ENCODE data around the gene STPG4. TPM values are rescaled to one million over a fixed set of nuclear protein-coding genes. Genes with fewer than 3 reads are reported as not detected.

The STPG4 gene
- total RNA-seq, 1 experiment from 2014 or later, result 10.6 TPM

GRCh38 chr2:47127862-47128543 lies 27.1 kb downstream of the STPG4 start:
- Histone ChIP-seq H3K79me2 (ENCODE audit: insufficient read depth, low read length) (no peaks in the 10 kb centered on the region), H4K20me1 (ENCODE audit: insufficient read depth) (no peaks in the 10 kb centered on the region), H3K36me3 (ENCODE audit: control insufficient read depth in 1 of 2, insufficient read depth in 2 of 2, low read length in 2 of 2) (no peaks in the 10 kb centered on the region), H3K27me3 (ENCODE audit: insufficient read depth, low read length) (no peaks in the 10 kb centered on the region), H3K4me1 (ENCODE audit: control insufficient read depth in 1 of 2, insufficient read depth in 2 of 2, low read length in 2 of 2) (no peaks in the 10 kb centered on the region), H3K4me3 (replicated peaks in 1 of 2; ENCODE audit: low read depth in 1 of 2, low read length in 2 of 2) (no peak overlapping the region), H2AFZ (ENCODE audit: low read depth, low read length, poor library complexity, severe bottlenecking) (no peak overlapping the region), H3K9ac (ENCODE audit: low read length) (no peak overlapping the region), H3K9me3 (ENCODE audit: control insufficient read depth in 1 of 2, insufficient read depth in 1 of 2, low read depth in 1 of 2, low read length in 2 of 2) (no peaks in the 10 kb centered on the region), H3K4me2 (ENCODE audit: low read length) (no peak overlapping the region), H3K27ac (ENCODE audit: low read depth, low read length) (no peak overlapping the region), H3K9me2 (ENCODE audit: insufficient read depth) (no peaks in the 10 kb centered on the region)
- ChIA-PET POLR2A (no interaction called here), RAD21 (ENCODE audit: low non-redundant PET in 1 of 2, low total read pairs in 2 of 2, uncharacterized antibody in 2 of 2, unreplicated experiment in 2 of 2) (no interaction called here), CTCF (no interaction called here)
- no TSS peak for BruUV-seq (replicated peaks)
- DNase-seq (ENCODE audit: low read depth, low spot score) (no peak), ATAC-seq (no peak)
- intact Hi-C loops (cut with micrococcal nuclease), result no loop called here
- TF ChIP-seq YY1 (IDR thresholded peaks at IDR 0.05; ENCODE audit: extremely low read depth, insufficient replicate concordance, low read depth, low read length), result no peak
- peak; percentile 28; the same call in 1 of the 2 replicates for TF ChIP-seq RAD21 (IDR thresholded peaks at IDR 0.05; ENCODE audit: low read depth)

GRCh38 chr2:47126783-47127182 lies 28.3 kb downstream of the STPG4 start:
- Histone ChIP-seq H3K27ac (ENCODE audit: low read depth, low read length) (no peak overlapping the region), H3K4me3 (replicated peaks in 1 of 2; ENCODE audit: low read depth in 1 of 2, low read length in 2 of 2) (no peak overlapping the region), H4K20me1 (ENCODE audit: insufficient read depth) (no peaks in the 10 kb centered on the region), H3K27me3 (ENCODE audit: insufficient read depth, low read length) (no peaks in the 10 kb centered on the region), H2AFZ (ENCODE audit: low read depth, low read length, poor library complexity, severe bottlenecking) (no peak overlapping the region), H3K36me3 (ENCODE audit: control insufficient read depth in 1 of 2, insufficient read depth in 2 of 2, low read length in 2 of 2) (no peaks in the 10 kb centered on the region), H3K4me1 (ENCODE audit: control insufficient read depth in 1 of 2, insufficient read depth in 2 of 2, low read length in 2 of 2) (peaks cover 0 to 2% of the 10 kb centered on the region in 2 experiments; a peak in 1 of 4 replicates), H3K9me2 (ENCODE audit: insufficient read depth) (no peaks in the 10 kb centered on the region), H3K9me3 (ENCODE audit: control insufficient read depth in 1 of 2, insufficient read depth in 1 of 2, low read depth in 1 of 2, low read length in 2 of 2) (no peaks in the 10 kb centered on the region), H3K79me2 (ENCODE audit: insufficient read depth, low read length) (no peaks in the 10 kb centered on the region), H3K4me2 (ENCODE audit: low read length) (no peak overlapping the region), H3K9ac (ENCODE audit: low read length) (no peak overlapping the region)
- no TSS peak for BruUV-seq (replicated peaks)
- ChIA-PET CTCF (no interaction called here), POLR2A (no interaction called here), RAD21 (ENCODE audit: low non-redundant PET in 1 of 2, low total read pairs in 2 of 2, uncharacterized antibody in 2 of 2, unreplicated experiment in 2 of 2) (no interaction called here)
- ATAC-seq, result no peak
- DNase-seq (ENCODE audit: low read depth, low spot score), result no peak
- intact Hi-C loops (cut with micrococcal nuclease), result no loop called here
- TF ChIP-seq RAD21 (IDR thresholded peaks at IDR 0.05; ENCODE audit: low read depth) (no peak), ZBTB33 (IDR thresholded peaks at IDR 0.05; ENCODE audit: extremely low read depth, insufficient replicate concordance, low read length) (no peak), CEBPB (IDR thresholded peaks at IDR 0.05; ENCODE audit: low read depth) (no peak), SP1 (IDR thresholded peaks at IDR 0.05; ENCODE audit: low read depth) (no peak), TCF7L2 (IDR thresholded peaks at IDR 0.05; ENCODE audit: borderline replicate concordance, extremely low read depth, insufficient read depth, insufficient read length) (no peak), JUND (IDR thresholded peaks at IDR 0.05) (no peak), EZH2 (IDR thresholded peaks at IDR 0.05) (no peak), MAX (IDR thresholded peaks at IDR 0.05) (no peak), REST (IDR thresholded peaks at IDR 0.05; ENCODE audit: low read depth) (no peak), EGR1 (IDR thresholded peaks at IDR 0.05; ENCODE audit: low read depth) (no peak), ZNF274 (IDR thresholded peaks at IDR 0.05; ENCODE audit: low read depth, low read length) (no peak)
